PFSK-1 (cell line): Measurements from ENCODE around the gene HMGN5.

Experiments used
- FOXP2 ChIP-seq: optimal IDR thresholded peaks from 2 replicates; pipeline ENCODE3; 2011; ENCODE audit warnings: borderline replicate concordance, control low read depth, inconsistent platforms; ENCODE audit not compliant: insufficient read depth; ENCODE audit errors: extremely low read length, extremely low read depth
- POLR2AphosphoS5 ChIP-seq: IDR thresholded peaks from 2 replicates; pipeline ENCODE4 v1.6.1; 2012; ENCODE audit warnings: low read depth, mild to moderate bottlenecking, control low read depth, low read length, moderate library complexity
- SIN3A ChIP-seq: IDR thresholded peaks from 2 replicates; pipeline ENCODE4 v1.6.1; 2012; ENCODE audit warnings: mild to moderate bottlenecking, low read length, moderate library complexity, borderline replicate concordance; ENCODE audit not compliant: insufficient read depth
- TAF1 ChIP-seq: IDR thresholded peaks from 2 replicates; pipeline ENCODE4 v1.6.1; 2012; ENCODE audit warnings: low read length, control low read depth, borderline replicate concordance; ENCODE audit not compliant: insufficient read depth
- TF ChIP-seq, protein P1 (sequence below), 2 experiments: IDR thresholded peaks; 2 replicates each; pipeline versions ENCODE4 v1.6.1 to v1.8.0; 2011 to 2012; ENCODE audit warnings: low read depth in 2 of 2, low read length in 2 of 2, control low read depth in 1 of 2, inconsistent platforms in 1 of 2, mild to moderate bottlenecking in 1 of 2, moderate library complexity in 1 of 2; ENCODE audit not compliant: insufficient read depth in 1 of 2

HMGN5 gene

GRCh38 chrX:81232218-81232617 is 30.5 kb upstream of the HMGN5 start:
- TF ChIP-seq TAF1: no peak

GRCh38 chrX:81231476-81231875 is 29.8 kb upstream of the HMGN5 start:
- no peak for TF ChIP-seq SIN3A
- no peak for TF ChIP-seq FOXP2
- TF ChIP-seq TAF1: no peak
- TF ChIP-seq, protein P1, sequence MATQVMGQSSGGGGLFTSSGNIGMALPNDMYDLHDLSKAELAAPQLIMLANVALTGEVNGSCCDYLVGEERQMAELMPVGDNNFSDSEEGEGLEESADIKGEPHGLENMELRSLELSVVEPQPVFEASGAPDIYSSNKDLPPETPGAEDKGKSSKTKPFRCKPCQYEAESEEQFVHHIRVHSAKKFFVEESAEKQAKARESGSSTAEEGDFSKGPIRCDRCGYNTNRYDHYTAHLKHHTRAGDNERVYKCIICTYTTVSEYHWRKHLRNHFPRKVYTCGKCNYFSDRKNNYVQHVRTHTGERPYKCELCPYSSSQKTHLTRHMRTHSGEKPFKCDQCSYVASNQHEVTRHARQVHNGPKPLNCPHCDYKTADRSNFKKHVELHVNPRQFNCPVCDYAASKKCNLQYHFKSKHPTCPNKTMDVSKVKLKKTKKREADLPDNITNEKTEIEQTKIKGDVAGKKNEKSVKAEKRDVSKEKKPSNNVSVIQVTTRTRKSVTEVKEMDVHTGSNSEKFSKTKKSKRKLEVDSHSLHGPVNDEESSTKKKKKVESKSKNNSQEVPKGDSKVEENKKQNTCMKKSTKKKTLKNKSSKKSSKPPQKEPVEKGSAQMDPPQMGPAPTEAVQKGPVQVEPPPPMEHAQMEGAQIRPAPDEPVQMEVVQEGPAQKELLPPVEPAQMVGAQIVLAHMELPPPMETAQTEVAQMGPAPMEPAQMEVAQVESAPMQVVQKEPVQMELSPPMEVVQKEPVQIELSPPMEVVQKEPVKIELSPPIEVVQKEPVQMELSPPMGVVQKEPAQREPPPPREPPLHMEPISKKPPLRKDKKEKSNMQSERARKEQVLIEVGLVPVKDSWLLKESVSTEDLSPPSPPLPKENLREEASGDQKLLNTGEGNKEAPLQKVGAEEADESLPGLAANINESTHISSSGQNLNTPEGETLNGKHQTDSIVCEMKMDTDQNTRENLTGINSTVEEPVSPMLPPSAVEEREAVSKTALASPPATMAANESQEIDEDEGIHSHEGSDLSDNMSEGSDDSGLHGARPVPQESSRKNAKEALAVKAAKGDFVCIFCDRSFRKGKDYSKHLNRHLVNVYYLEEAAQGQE (IDR thresholded peaks at IDR 0.05; ENCODE audit: insufficient read depth in 1 of 2, low read depth in 2 of 2, low read length in 2 of 2): no peak
- no peak for TF ChIP-seq POLR2AphosphoS5

GRCh38 chrX:81229901-81230300 is 28.2 kb upstream of the HMGN5 start:
- TF ChIP-seq FOXP2 (no peak), TAF1 (no peak), SIN3A (no peak), POLR2AphosphoS5 (no peak)
- TF ChIP-seq, protein P1 (IDR thresholded peaks at IDR 0.05; ENCODE audit: insufficient read depth in 1 of 2, low read depth in 2 of 2, low read length in 2 of 2): no peak

- no peak for TF ChIP-seq SIN3A
- TF ChIP-seq, protein P1 (IDR thresholded peaks at IDR 0.05; ENCODE audit: insufficient read depth in 1 of 2, low read depth in 2 of 2, low read length in 2 of 2): no peak
- no peak for TF ChIP-seq FOXP2
- TF ChIP-seq POLR2AphosphoS5: no peak
- TF ChIP-seq TAF1: no peak
Observed at GRCh38 chrX:81229229-81229628, 27.5 kb upstream of the HMGN5 start.

- TF ChIP-seq SIN3A (no peak), FOXP2 (no peak), POLR2AphosphoS5 (no peak), TAF1 (no peak)
- TF ChIP-seq, protein P1 (IDR thresholded peaks at IDR 0.05; ENCODE audit: insufficient read depth in 1 of 2, low read depth in 2 of 2, low read length in 2 of 2): no peak
Observed at GRCh38 chrX:81215685-81216084, 14.0 kb upstream of the HMGN5 start.
